WERI-Rb-1 (cell line): ENCODE data around the gene TREML1.

Source experiments
- DNase-seq: peaks from one replicate; pipeline ENCODE4 v3.0.0-alpha.2; 2020
- H3K27ac ChIP-seq: fragments of 250-450 bp; sonication (Bioruptor Pico); 2 replicates; pipeline ENCODE4 v1.5.1; 2020; ENCODE audit warnings: mild to moderate bottlenecking, moderate library complexity
- H3K27me3 ChIP-seq: fragments of 250-450 bp; sonication (Bioruptor Pico); 2 replicates; pipeline ENCODE4 v1.5.1; 2021; ENCODE audit warnings: mild to moderate bottlenecking, low read depth, moderate library complexity; ENCODE audit not compliant: insufficient read depth, severe bottlenecking
- H3K36me3 ChIP-seq: fragments of 250-450 bp; sonication (Bioruptor Pico); 2 replicates; pipeline ENCODE4 v1.5.1; 2020; ENCODE audit warnings: mild to moderate bottlenecking, moderate library complexity
- H3K4me3 ChIP-seq: 2 replicates; pipeline ENCODE4 v1.5.1; 2011; ENCODE audit warnings: low read depth, mild to moderate bottlenecking, control low read depth, low read length
- H3K9me3 ChIP-seq: fragments of 250-450 bp; sonication (Bioruptor Pico); 2 replicates; pipeline ENCODE4 v1.5.1; 2021; ENCODE audit warnings: mild to moderate bottlenecking, moderate library complexity; ENCODE audit not compliant: severe bottlenecking
- CTCF ChIP-seq: IDR thresholded peaks from 2 replicates; pipeline ENCODE4 v1.5.1; 2011; ENCODE audit warnings: low read depth, mild to moderate bottlenecking, control low read depth, inconsistent platforms, low read length

The TREML1 gene

GRCh38 chr6:41135062-41135832 is 18.9 kb downstream of the TREML1 start:
- no peaks in the 10 kb centered on the region for H3K27me3 ChIP-seq
- no peak overlapping the region for H3K27ac ChIP-seq
- H3K36me3 ChIP-seq: no peaks in the 10 kb centered on the region
- DNase-seq: no peak
- TF ChIP-seq CTCF: no peak
- H3K4me3 ChIP-seq: no peak overlapping the region
- no peaks in the 10 kb centered on the region for H3K9me3 ChIP-seq

- H3K9me3 ChIP-seq: no peaks in the 10 kb centered on the region
- TF ChIP-seq CTCF: no peak
- peak; percentile 40 for DNase-seq
- no peak overlapping the region for H3K4me3 ChIP-seq
- H3K36me3 ChIP-seq: no peaks in the 10 kb centered on the region
- no peak overlapping the region for H3K27ac ChIP-seq
- H3K27me3 ChIP-seq: no peaks in the 10 kb centered on the region
These were observed 21.9 kb downstream of the TREML1 start for GRCh38 chr6:41132254-41132653.

- Histone ChIP-seq H3K27me3 (no peaks in the 10 kb centered on the region), H3K9me3 (no peaks in the 10 kb centered on the region), H3K27ac (no peak overlapping the region), H3K36me3 (no peaks in the 10 kb centered on the region), H3K4me3 (no peak overlapping the region)
- no peak for TF ChIP-seq CTCF
- no peak for DNase-seq
These were observed 28.9 kb downstream of the TREML1 start for GRCh38 chr6:41125282-41125681.

GRCh38 chr6:41122918-41123317 is 31.2 kb downstream of the TREML1 start:
- no peak overlapping the region for H3K27ac ChIP-seq
- H3K27me3 ChIP-seq: no peaks in the 10 kb centered on the region
- H3K4me3 ChIP-seq: no peak overlapping the region
- no peak for DNase-seq
- no peaks in the 10 kb centered on the region for H3K36me3 ChIP-seq
- H3K9me3 ChIP-seq: no peaks in the 10 kb centered on the region
- no peak for TF ChIP-seq CTCF

DNA sequence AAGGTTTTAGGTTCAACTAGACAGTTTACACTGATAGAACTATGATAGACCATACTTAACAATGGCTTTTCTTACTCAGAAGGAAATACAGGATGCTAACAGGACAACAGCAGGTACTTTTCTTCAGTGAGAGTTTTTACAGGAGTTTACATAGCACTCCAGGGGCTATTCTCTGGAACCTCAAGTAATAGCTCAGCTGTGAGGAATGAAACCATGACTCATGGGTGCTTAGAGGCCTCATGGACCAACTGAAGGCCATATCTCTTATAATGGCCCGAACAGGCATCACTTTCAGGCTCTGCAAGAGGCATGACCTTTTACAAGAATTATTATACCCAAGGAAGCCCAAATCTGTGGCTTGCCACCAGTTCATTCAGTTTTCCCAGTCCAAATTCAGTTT is 31.8 kb downstream of the TREML1 start:
- no peaks in the 10 kb centered on the region for H3K9me3 ChIP-seq
- H3K4me3 ChIP-seq: no peak overlapping the region
- no peak for TF ChIP-seq CTCF
- no peaks in the 10 kb centered on the region for H3K36me3 ChIP-seq
- no peak for DNase-seq
- no peaks in the 10 kb centered on the region for H3K27me3 ChIP-seq
- H3K27ac ChIP-seq: no peak overlapping the region

- Histone ChIP-seq H3K4me3 (no peak overlapping the region), H3K27me3 (no peaks in the 10 kb centered on the region), H3K27ac (no peak overlapping the region), H3K36me3 (no peaks in the 10 kb centered on the region), H3K9me3 (no peaks in the 10 kb centered on the region)
- DNase-seq: no peak
- TF ChIP-seq CTCF: no peak
These were observed 34.1 kb downstream of the TREML1 start for GRCh38 chr6:41120058-41120457.
